Ishikawa (cell line): ENCODE data around the gene LAMB3.

Experiments used
- CEBPB ChIP-seq: IDR thresholded peaks from 2 replicates; pipeline ENCODE4 v1.6.1; 2012
- CREB1 ChIP-seq: IDR thresholded peaks from 2 replicates; pipeline ENCODE4 v1.6.1; 2012; ENCODE audit warnings: low read depth
- EGR1 ChIP-seq: IDR thresholded peaks from 2 replicates; pipeline ENCODE4 v1.6.1; 2012
- EP300 ChIP-seq: IDR thresholded peaks from 2 replicates; pipeline ENCODE4 v1.6.1; 2012; ENCODE audit warnings: borderline replicate concordance
- FOXM1 ChIP-seq: IDR thresholded peaks from 2 replicates; pipeline ENCODE4 v1.6.1; 2012; ENCODE audit warnings: low read depth, borderline replicate concordance
- RAD21 ChIP-seq: IDR thresholded peaks from 2 replicates; pipeline ENCODE4 v1.6.1; 2012; ENCODE audit warnings: low read depth
- REST ChIP-seq: IDR thresholded peaks from 2 replicates; pipeline ENCODE4 v1.6.1; 2012; ENCODE audit warnings: low read depth, mild to moderate bottlenecking
- TAF1 ChIP-seq: IDR thresholded peaks from 2 replicates; pipeline ENCODE4 v1.6.1; 2012; ENCODE audit warnings: low read depth, mild to moderate bottlenecking
- TCF12 ChIP-seq: IDR thresholded peaks from 2 replicates; pipeline ENCODE4 v1.6.1; 2012; ENCODE audit warnings: low read depth
- TEAD4 ChIP-seq: IDR thresholded peaks from 2 replicates; pipeline ENCODE4 v1.6.1; 2012
- USF1 ChIP-seq: IDR thresholded peaks from 2 replicates; pipeline ENCODE4 v1.6.1; 2012
- YY1 ChIP-seq: IDR thresholded peaks from 2 replicates; pipeline ENCODE4 v1.6.1; 2012; ENCODE audit warnings: low read depth
- ZBTB7A ChIP-seq: IDR thresholded peaks from 2 replicates; pipeline ENCODE4 v1.6.1; 2012; ENCODE audit warnings: low read depth

- TF ChIP-seq REST (no peak), FOXM1 (no peak), TAF1 (no peak), EP300 (no peak), TEAD4 (no peak), CEBPB (no peak), USF1 (peak; percentile 43), YY1 (no peak), CREB1 (no peak), ZBTB7A (no peak), RAD21 (no peak), TCF12 (no peak), EGR1 (no peak)
These were observed 20.7 kb upstream of the LAMB3 start for GRCh38 chr1:209672705-209673630.
